HS-27A (cell line): ENCODE data around the gene AGPAT1.
"Not testable (repeated sequence)": the region's sequence is repeated elsewhere in the genome, so short reads cannot be mapped to it uniquely, and the experiment has no call there.

Experiments used
- DNase-seq: peaks from one replicate; pipeline ENCODE4 v3.0.0-alpha.2; 2012; ENCODE audit warnings: low read depth, missing footprints

Gene AGPAT1

GRCh38 chr6:32186151-32186840 lies 10.4 kb upstream of the AGPAT1 start:
- DNase-seq: not testable (repeated sequence)

- DNase-seq: not testable (repeated sequence)
Measured at GRCh38 chr6:32185681-32186131, 9.8 kb upstream of the AGPAT1 start.

- DNase-seq: no peak
Measured at GRCh38 chr6:32184084-32184640, 8.3 kb upstream of the AGPAT1 start, which contains the start of gene AGER. Gene AGER, minus strand, starts transcription at chr6:32184253. Its CDS starts 31 bp downstream, at chr6:32184222.

GRCh38 chr6:32183483-32184083 lies 7.7 kb upstream of the AGPAT1 start:
- no peak for DNase-seq

- no peak for DNase-seq
Measured at GRCh38 chr6:32183030-32183429, 7.1 kb upstream of the AGPAT1 start.

- DNase-seq: no peak
Measured at GRCh38 chr6:32182555-32182981, 6.7 kb upstream of the AGPAT1 start.

- DNase-seq: no peak
Measured at GRCh38 chr6:32181915-32182529, 6.1 kb upstream of the AGPAT1 start.

GRCh38 chr6:32181148-32181702 lies 5.3 kb upstream of the AGPAT1 start:
- no peak for DNase-seq

GRCh38 chr6:32179766-32180405 lies 4.0 kb upstream of the AGPAT1 start:
- DNase-seq: no peak

- no peak for DNase-seq
Measured at GRCh38 chr6:32178547-32179440, 2.9 kb upstream of the AGPAT1 start.

GRCh38 chr6:32177788-32178546 lies 2.1 kb upstream of the AGPAT1 start, which contains the start of gene RNF5:
Gene RNF5, plus strand, starts transcription at chr6:32178405. Its CDS starts 107 bp downstream, at chr6:32178512.
- peak; percentile 100 for DNase-seq

- no peak for DNase-seq
Measured at GRCh38 chr6:32177183-32177787, 1.4 kb upstream of the AGPAT1 start.

GRCh38 chr6:32176476-32177182 lies 745 bp upstream of the AGPAT1 start:
- no peak for DNase-seq

- DNase-seq: no peak
Measured at GRCh38 chr6:32175322-32175710, 568 bp downstream of the AGPAT1 start.

- DNase-seq: no peak
Measured at GRCh38 chr6:32174416-32174815, 1.5 kb downstream of the AGPAT1 start.

- DNase-seq: no peak
Measured at GRCh38 chr6:32173051-32173727, 2.7 kb downstream of the AGPAT1 start.

GRCh38 chr6:32171234-32171633 lies 4.7 kb downstream of the AGPAT1 start:
- DNase-seq: no peak

GRCh38 chr6:32170294-32170693 lies 5.6 kb downstream of the AGPAT1 start:
- DNase-seq: no peak
